PC-9 (cell line): ENCODE measurements around the gene TMEM80.

Source experiments
- CTCF ChIP-seq: fragments of 200-600 bp; sonication (generic); conservative IDR thresholded peaks from 2 replicates; pipeline ENCODE4 v1.6.1; 2017; ENCODE audit warnings: mixed run types, antibody characterized with exemption, mild to moderate bottlenecking, moderate library complexity
- EZH2 ChIP-seq: fragments of 200-600 bp; sonication (generic); IDR thresholded peaks from 2 replicates; pipeline ENCODE4 v1.8.0; 2017; ENCODE audit warnings: antibody characterized with exemption, low read depth

GRCh38 chr11:694563-695287 is 891 bp upstream of the TMEM80 start, which contains the start of gene DEAF1:
- TF ChIP-seq CTCF (no peak), EZH2 (no peak)
